A673 (cell line): Measurements from ENCODE around the gene RWDD3. TPM values are rescaled to one million over a fixed set of nuclear protein-coding genes. Genes with fewer than 3 reads are reported as not detected.

Source experiments
- BruUV-seq: library from RNA; stranded (reverse); fragments of 400-500 nt; replicated peaks from 2 replicates; lab custom pipeline; 2021; lab: Mats Ljungman, UMichigan
- CTCF ChIA-PET: fragments of 300-600 bp; sonication (Branson Sonifier 250); formaldehyde crosslinking; loops from one replicate; lab custom pipeline; 2022; ENCODE audit warnings: antibody characterized with exemption; lab: Charles Lee
- POLR2A ChIA-PET: fragments of 300-600 bp; sonication (Branson Sonifier 250); formaldehyde crosslinking; loops from one replicate; lab custom pipeline; 2022; ENCODE audit warnings: antibody characterized with exemption; ENCODE audit not compliant: low non-redundant PET; lab: Charles Lee
- DNase-seq: peaks from one replicate; pipeline ENCODE4 v3.0.0-alpha.2; 2015; ENCODE audit warnings: low spot score
- H3K27ac ChIP-seq: fragments of 200-600 bp; sonication (generic); 2 replicates; pipeline ENCODE4 v1.5.1; 2016; ENCODE audit warnings: mixed run types, low read depth, mild to moderate bottlenecking, mixed read lengths, antibody characterized with exemption, low read length; ENCODE audit not compliant: poor library complexity, severe bottlenecking
- H3K27me3 ChIP-seq: fragments of 200-600 bp; sonication (generic); replicated peaks from 2 replicates; pipeline ENCODE4 v1.6.1; 2017; ENCODE audit warnings: mixed run types, low read depth, mild to moderate bottlenecking, mixed read lengths, antibody characterized with exemption, low read length; ENCODE audit not compliant: insufficient read depth, poor library complexity
- H3K36me3 ChIP-seq: fragments of 200-600 bp; sonication (generic); 2 replicates; pipeline ENCODE4 v1.6.1; 2016; ENCODE audit warnings: mixed run types, mild to moderate bottlenecking, mixed read lengths, antibody characterized with exemption, low read length; ENCODE audit not compliant: insufficient read depth, poor library complexity, severe bottlenecking
- H3K4me1 ChIP-seq: fragments of 200-600 bp; sonication (generic); 2 replicates; pipeline ENCODE4 v1.6.1; 2017; ENCODE audit warnings: mixed run types, mild to moderate bottlenecking, mixed read lengths, antibody characterized with exemption, low read length; ENCODE audit not compliant: insufficient read depth, poor library complexity, severe bottlenecking
- H3K4me3 ChIP-seq: fragments of 200-600 bp; sonication (generic); 2 replicates; pipeline ENCODE4 v1.5.1; 2016; ENCODE audit warnings: low read depth, mixed run types, mild to moderate bottlenecking, mixed read lengths, low read length; ENCODE audit not compliant: poor library complexity, severe bottlenecking
- H3K9me3 ChIP-seq: fragments of 200-600 bp; sonication (generic); 2 replicates; pipeline ENCODE4 v1.6.1; 2016; ENCODE audit warnings: mixed run types, low read depth, mild to moderate bottlenecking, mixed read lengths, antibody characterized with exemption, low read length; ENCODE audit not compliant: poor library complexity, severe bottlenecking
- EZH2 ChIP-seq: fragments of 200-600 bp; sonication (generic); IDR thresholded peaks from 2 replicates; pipeline ENCODE4 v1.6.1; 2017; ENCODE audit warnings: borderline replicate concordance, low read depth, mild to moderate bottlenecking, mixed read lengths, antibody characterized with exemption, low read length; ENCODE audit not compliant: poor library complexity, severe bottlenecking
- intact Hi-C: fragments of 100-400 bp; cut with micrococcal nuclease; formaldehyde crosslinking; loops from one replicate; pipeline ENCODE4 v1.10.0; 2022; ENCODE audit not compliant: unreplicated experiment
- total RNA-seq: library from RNA; stranded (reverse); gene quantifications from 2 replicates; pipeline ENCODE4 v1.2.3, GENCODE V29; 2021
- TF ChIP-seq, protein P1 (sequence below): fragments of 300-800, 200-600 bp; sonication (generic); conservative IDR thresholded peaks from 2 replicates; pipeline ENCODE4 v1.5.1; 2017; ENCODE audit warnings: low read depth, mild to moderate bottlenecking, antibody characterized with exemption, low read length, moderate library complexity, mixed read lengths

RWDD3 gene
- total RNA-seq, 1 experiment from 2014 or later, result 12.1 TPM

DNA sequence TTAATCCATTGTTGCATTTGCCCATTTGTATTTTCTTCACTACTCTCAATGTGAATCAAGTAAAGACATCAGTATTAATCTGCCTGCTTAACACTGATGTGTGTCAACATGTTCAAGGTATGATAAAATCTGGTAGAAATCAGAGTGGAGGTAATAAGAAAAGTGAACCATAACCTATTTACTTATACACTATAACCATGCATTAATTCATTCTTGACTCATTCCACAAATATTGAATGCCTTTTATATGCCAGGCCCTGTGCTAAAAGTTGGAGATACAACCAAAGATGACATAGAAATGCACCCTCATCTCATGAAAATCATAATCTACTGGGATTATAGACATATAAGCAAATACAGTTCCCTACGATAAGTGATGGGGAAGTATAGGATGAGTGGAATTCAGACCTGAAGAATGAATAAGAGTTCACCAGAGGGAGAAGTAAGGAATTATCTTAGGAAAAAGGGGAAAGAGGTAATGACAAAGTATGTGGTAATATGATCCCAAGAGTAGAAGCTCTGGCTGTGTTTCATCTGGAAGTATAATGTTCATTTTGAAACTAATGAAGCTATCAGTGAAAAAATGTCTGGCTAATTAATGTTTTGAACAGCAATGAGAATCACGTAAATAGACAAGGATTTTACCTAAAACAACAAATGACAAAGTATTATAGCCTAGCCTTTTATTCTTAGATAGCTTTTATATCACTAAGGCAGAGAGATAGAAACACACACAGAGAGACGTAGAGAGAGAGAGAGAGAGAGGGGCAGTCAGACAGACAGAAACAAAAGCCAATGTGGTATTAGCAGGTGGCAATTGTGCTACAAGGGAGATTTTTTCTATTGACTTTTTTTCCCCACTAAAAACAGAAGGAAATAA lies 7.0 kb upstream of the RWDD3 start:
- no peak overlapping the region for H3K27ac ChIP-seq
- POLR2A ChIA-PET, result no interaction called here
- peaks cover 6% of the 10 kb centered on the region for H3K27me3 ChIP-seq
- no TSS peak for BruUV-seq
- H3K4me1 ChIP-seq, result no peaks in the 10 kb centered on the region
- H3K36me3 ChIP-seq, result no peaks in the 10 kb centered on the region
- CTCF ChIA-PET, result no interaction called here
- intact Hi-C loops, result no loop called here
- no peak overlapping the region for H3K4me3 ChIP-seq
- no peak for DNase-seq
- no peaks in the 10 kb centered on the region for H3K9me3 ChIP-seq
- TF ChIP-seq, protein P1, sequence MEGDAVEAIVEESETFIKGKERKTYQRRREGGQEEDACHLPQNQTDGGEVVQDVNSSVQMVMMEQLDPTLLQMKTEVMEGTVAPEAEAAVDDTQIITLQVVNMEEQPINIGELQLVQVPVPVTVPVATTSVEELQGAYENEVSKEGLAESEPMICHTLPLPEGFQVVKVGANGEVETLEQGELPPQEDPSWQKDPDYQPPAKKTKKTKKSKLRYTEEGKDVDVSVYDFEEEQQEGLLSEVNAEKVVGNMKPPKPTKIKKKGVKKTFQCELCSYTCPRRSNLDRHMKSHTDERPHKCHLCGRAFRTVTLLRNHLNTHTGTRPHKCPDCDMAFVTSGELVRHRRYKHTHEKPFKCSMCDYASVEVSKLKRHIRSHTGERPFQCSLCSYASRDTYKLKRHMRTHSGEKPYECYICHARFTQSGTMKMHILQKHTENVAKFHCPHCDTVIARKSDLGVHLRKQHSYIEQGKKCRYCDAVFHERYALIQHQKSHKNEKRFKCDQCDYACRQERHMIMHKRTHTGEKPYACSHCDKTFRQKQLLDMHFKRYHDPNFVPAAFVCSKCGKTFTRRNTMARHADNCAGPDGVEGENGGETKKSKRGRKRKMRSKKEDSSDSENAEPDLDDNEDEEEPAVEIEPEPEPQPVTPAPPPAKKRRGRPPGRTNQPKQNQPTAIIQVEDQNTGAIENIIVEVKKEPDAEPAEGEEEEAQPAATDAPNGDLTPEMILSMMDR, result no peak
- no peak for TF ChIP-seq EZH2

DNA sequence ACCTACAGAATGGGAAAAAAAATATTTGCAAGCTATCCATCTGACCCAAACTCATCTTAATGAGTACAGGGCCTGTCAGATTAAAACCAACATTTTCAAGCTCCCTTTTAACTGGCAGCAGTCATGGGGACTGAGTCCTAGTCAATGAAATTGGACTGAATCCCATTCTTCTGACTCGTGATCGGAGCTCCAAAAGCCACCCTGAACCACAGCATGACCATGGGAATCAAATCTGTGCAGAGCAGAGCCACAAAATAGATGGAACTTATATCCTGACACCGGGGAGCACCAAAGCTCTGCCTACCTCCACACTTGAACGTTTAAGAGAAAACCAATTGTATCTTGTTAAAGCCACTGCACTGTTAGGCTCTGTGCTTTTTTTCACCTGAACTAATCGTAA lies 5.0 kb upstream of the RWDD3 start:
- intact Hi-C loops, result no loop called here
- TF ChIP-seq, protein P1, result no peak
- no peak for TF ChIP-seq EZH2
- no peaks in the 10 kb centered on the region for H3K36me3 ChIP-seq
- ChIA-PET CTCF (no interaction called here), POLR2A (no interaction called here)
- no peak overlapping the region for H3K4me3 ChIP-seq
- H3K27ac ChIP-seq, result no peak overlapping the region
- peaks cover 6% of the 10 kb centered on the region for H3K27me3 ChIP-seq
- H3K4me1 ChIP-seq, result peaks cover 6% of the 10 kb centered on the region
- no TSS peak for BruUV-seq
- no peak for DNase-seq
- no peaks in the 10 kb centered on the region for H3K9me3 ChIP-seq

DNA sequence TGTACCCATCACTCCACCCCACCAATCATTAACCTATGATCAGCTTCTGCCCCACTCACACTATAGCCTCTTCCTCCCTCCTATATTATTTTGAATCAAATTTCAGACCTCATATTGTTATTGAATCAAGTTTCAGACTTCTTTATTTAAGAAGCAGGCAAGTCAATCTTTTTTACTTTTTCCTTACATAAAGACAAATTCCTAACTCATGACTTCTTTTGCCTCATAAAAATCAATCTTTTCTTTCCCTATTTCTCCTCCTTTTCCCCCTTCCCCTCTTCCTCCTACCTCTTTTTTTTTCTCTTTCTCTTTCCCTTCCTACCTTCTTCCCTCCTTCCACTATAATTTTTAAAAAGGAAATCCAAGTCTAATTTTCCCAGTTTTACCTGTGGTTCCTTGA lies 4.3 kb upstream of the RWDD3 start:
- H3K27ac ChIP-seq, result no peak overlapping the region
- ChIA-PET CTCF (no interaction called here), POLR2A (no interaction called here)
- TF ChIP-seq, protein P1, result no peak
- TF ChIP-seq EZH2, result no peak
- H3K27me3 ChIP-seq, result peaks cover 6% of the 10 kb centered on the region
- H3K4me3 ChIP-seq, result no peak overlapping the region
- H3K36me3 ChIP-seq, result no peaks in the 10 kb centered on the region
- intact Hi-C loops, result loop anchor here (5.0 to 10.0 kb wide), 2 partner anchors 115 to 377 kb away; partner anchors contain the start of gene TLCD4
- no peak for DNase-seq
- no TSS peak for BruUV-seq
- H3K9me3 ChIP-seq, result no peaks in the 10 kb centered on the region
- peaks cover 6% of the 10 kb centered on the region for H3K4me1 ChIP-seq
